Choroid plexus epithelial cell (primary cell): Measurements from ENCODE around the gene RP2.
A peak's percentile ranks its signal among the peaks of the same experiment; 100 is the strongest.

Experiments used
- DNase-seq: peaks from one replicate; pipeline ENCODE4 v3.0.0-alpha.2; 2010; ENCODE audit warnings: low read depth
- H3K4me3 ChIP-seq: 2 replicates; pipeline ENCODE4 v1.5.1; 2011; ENCODE audit warnings: low read depth, mild to moderate bottlenecking, control low read depth, low read length, moderate library complexity
- CTCF ChIP-seq: conservative IDR thresholded peaks from 2 replicates; pipeline ENCODE4 v1.5.1; 2011; ENCODE audit warnings: low read depth, mild to moderate bottlenecking, control low read depth, inconsistent platforms, low read length, moderate library complexity

The RP2 gene

GRCh38 chrX:46803140-46803539 lies 33.7 kb upstream of the RP2 start:
- DNase-seq = peak; percentile 22
- H3K4me3 ChIP-seq = no peak overlapping the region
- peak; percentile 47 for TF ChIP-seq CTCF

- TF ChIP-seq CTCF = no peak
- no peak for DNase-seq
- H3K4me3 ChIP-seq = no peak overlapping the region
Observed at GRCh38 chrX:46805270-46805669, 31.6 kb upstream of the RP2 start.

GRCh38 chrX:46811121-46811520 lies 25.7 kb upstream of the RP2 start:
- no peak for TF ChIP-seq CTCF
- no peak overlapping the region for H3K4me3 ChIP-seq
- no peak for DNase-seq

- no peak for TF ChIP-seq CTCF
- no peak for DNase-seq
- no peak overlapping the region for H3K4me3 ChIP-seq
Observed at GRCh38 chrX:46812445-46812844, 24.4 kb upstream of the RP2 start.

GRCh38 chrX:46814966-46815365 lies 21.9 kb upstream of the RP2 start:
- H3K4me3 ChIP-seq = no peak overlapping the region
- no peak for DNase-seq
- no peak for TF ChIP-seq CTCF

GRCh38 chrX:46819136-46819535 lies 17.7 kb upstream of the RP2 start:
- DNase-seq = peak; percentile 55
- H3K4me3 ChIP-seq = no peak overlapping the region

More at GRCh38 chrX:46819136-46819535, 17.7 kb upstream of the RP2 start:
- TF ChIP-seq CTCF = no peak
